ENCODE data around the gene PDE4D. TPM values are rescaled to one million over a fixed set of nuclear protein-coding genes. Genes with fewer than 3 reads are reported as not detected.

The PDE4D gene
- total RNA-seq, 6 experiments from 2014 or later = 1.6 to 10.3 (median 5.6) TPM

GRCh38 chr5:59003641-59004040 lies 889.9 kb downstream of the PDE4D start:
- H3K4me1 ChIP-seq = no peaks in the 10 kb centered on the region
- no peak overlapping the region for H3K4me3 ChIP-seq
- H3K9me3 ChIP-seq = no peaks in the 10 kb centered on the region
- intact Hi-C loops (cut with DNase I) = no loop called here
- no peak overlapping the region for H3K27ac ChIP-seq
- H3K27me3 ChIP-seq = no peaks in the 10 kb centered on the region
- no peaks in the 10 kb centered on the region for H3K36me3 ChIP-seq
- TF ChIP-seq POLR2A (IDR thresholded peaks at IDR 0.05) (no peak), CTCF (IDR thresholded peaks at IDR 0.05) (no peak)
- 75% methylated on average over 5 of the region's 5 CpGs for WGBS (ENCODE audit: insufficient coverage, low coverage, low lambda C conversion rate, missing lambda C conversion rate)
- no peak for ATAC-seq
- DNase-seq = no peak

- no peaks in the 10 kb centered on the region for H3K27me3 ChIP-seq
- H3K36me3 ChIP-seq = no peaks in the 10 kb centered on the region
- no peak overlapping the region for H3K4me3 ChIP-seq
- no peaks in the 10 kb centered on the region for H3K4me1 ChIP-seq
- H3K9me3 ChIP-seq = no peaks in the 10 kb centered on the region
- WGBS (ENCODE audit: insufficient coverage, low coverage, low lambda C conversion rate, missing lambda C conversion rate) = 74% methylated on average over 4 of the region's 4 CpGs
- no peak for ATAC-seq
- TF ChIP-seq POLR2A (IDR thresholded peaks at IDR 0.05) = no peak
- TF ChIP-seq CTCF (IDR thresholded peaks at IDR 0.05) = no peak
- no peak for DNase-seq
- no peak overlapping the region for H3K27ac ChIP-seq
- intact Hi-C loops (cut with DNase I) = no loop called here
Measured at GRCh38 chr5:59003124-59003523, 890.4 kb downstream of the PDE4D start.

- TF ChIP-seq POLR2A (IDR thresholded peaks at IDR 0.05) (no peak), CTCF (IDR thresholded peaks at IDR 0.05) (no peak)
- 100% methylated on average over 1 of the region's 1 CpG for WGBS (ENCODE audit: insufficient coverage, low coverage, low lambda C conversion rate, missing lambda C conversion rate)
- intact Hi-C loops (cut with DNase I) = no loop called here
- Histone ChIP-seq H3K36me3 (no peaks in the 10 kb centered on the region), H3K9me3 (no peaks in the 10 kb centered on the region), H3K27me3 (no peaks in the 10 kb centered on the region), H3K27ac (no peak overlapping the region), H3K4me1 (no peaks in the 10 kb centered on the region), H3K4me3 (no peak overlapping the region)
- no peak for DNase-seq
- no peak for ATAC-seq
Measured at GRCh38 chr5:59002162-59002825, 891.2 kb downstream of the PDE4D start.

- WGBS (ENCODE audit: insufficient coverage, low coverage, low lambda C conversion rate, missing lambda C conversion rate) = 89% methylated on average over 6 of the region's 6 CpGs
- no peaks in the 10 kb centered on the region for H3K4me1 ChIP-seq
- no peaks in the 10 kb centered on the region for H3K9me3 ChIP-seq
- H3K27ac ChIP-seq = no peak overlapping the region
- ATAC-seq (no peak), DNase-seq (no peak)
- no peak for TF ChIP-seq CTCF (IDR thresholded peaks at IDR 0.05)
- no peaks in the 10 kb centered on the region for H3K36me3 ChIP-seq
- no peak overlapping the region for H3K4me3 ChIP-seq
- intact Hi-C loops (cut with DNase I) = no loop called here
- no peaks in the 10 kb centered on the region for H3K27me3 ChIP-seq
Measured at GRCh38 chr5:59001716-59002115, 891.8 kb downstream of the PDE4D start.

GRCh38 chr5:59001154-59001553 lies 892.4 kb downstream of the PDE4D start:
- Histone ChIP-seq H3K9me3 (no peaks in the 10 kb centered on the region), H3K27me3 (no peaks in the 10 kb centered on the region), H3K4me3 (no peak overlapping the region), H3K36me3 (no peaks in the 10 kb centered on the region), H3K4me1 (no peaks in the 10 kb centered on the region), H3K27ac (no peak overlapping the region)
- TF ChIP-seq CTCF (IDR thresholded peaks at IDR 0.05) (no peak), POLR2A (IDR thresholded peaks at IDR 0.05) (no peak)
- no peak for ATAC-seq
- DNase-seq = no peak
- intact Hi-C loops (cut with DNase I) = no loop called here

Data from right lobe of liver (tissue), 6 donors.